Right hindlimb (tissue), 1 donor: ENCODE results near the gene ACSS1.

ENCODE experiments used
- DNase-seq: peaks from one replicate; pipeline ENCODE4 v3.0.0-alpha.2; 2018

Gene ACSS1

DNA sequence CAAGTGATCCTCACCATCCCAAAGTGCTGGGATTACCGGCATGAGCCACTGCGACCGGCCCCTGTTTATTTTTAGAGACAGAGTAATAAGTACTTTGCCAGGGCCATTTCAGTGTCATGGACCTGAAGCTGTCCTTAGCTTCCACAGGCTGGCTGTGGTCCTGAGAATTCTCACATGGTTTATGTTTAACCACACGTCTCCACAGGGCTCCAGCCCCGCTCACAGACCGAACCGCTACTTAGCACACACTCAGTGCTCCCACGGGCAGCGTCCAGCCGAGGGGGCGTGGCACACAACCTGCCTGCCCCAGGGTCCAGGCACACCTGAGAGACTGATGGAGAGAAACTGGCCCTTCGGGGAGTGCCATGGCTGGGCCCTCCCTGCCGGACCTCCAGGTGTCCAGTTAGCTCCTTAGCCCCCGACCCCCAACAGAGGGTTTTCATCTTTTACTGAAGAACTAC lies 11.7 kb downstream of the ACSS1 start:
- peak; percentile 17 for DNase-seq

DNA sequence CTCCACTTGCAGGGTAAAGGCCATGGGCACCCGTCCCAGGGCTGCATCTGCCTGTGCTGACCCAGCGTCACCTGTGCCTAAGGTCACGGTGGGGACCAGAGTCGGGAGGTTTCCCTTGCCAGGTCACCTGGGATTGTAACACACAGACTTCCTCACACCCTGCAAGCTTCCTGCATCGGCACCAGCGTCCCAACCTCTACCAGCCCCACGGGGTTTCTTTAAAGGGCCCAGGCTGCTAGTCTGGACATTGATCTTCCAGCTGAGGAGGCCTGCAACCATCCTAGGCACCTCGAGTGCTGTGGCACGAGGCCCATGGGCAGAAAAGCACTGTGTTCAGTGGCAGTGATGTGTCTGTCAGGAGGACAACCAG lies 12.6 kb downstream of the ACSS1 start:
- DNase-seq, result peak; percentile 11

DNA sequence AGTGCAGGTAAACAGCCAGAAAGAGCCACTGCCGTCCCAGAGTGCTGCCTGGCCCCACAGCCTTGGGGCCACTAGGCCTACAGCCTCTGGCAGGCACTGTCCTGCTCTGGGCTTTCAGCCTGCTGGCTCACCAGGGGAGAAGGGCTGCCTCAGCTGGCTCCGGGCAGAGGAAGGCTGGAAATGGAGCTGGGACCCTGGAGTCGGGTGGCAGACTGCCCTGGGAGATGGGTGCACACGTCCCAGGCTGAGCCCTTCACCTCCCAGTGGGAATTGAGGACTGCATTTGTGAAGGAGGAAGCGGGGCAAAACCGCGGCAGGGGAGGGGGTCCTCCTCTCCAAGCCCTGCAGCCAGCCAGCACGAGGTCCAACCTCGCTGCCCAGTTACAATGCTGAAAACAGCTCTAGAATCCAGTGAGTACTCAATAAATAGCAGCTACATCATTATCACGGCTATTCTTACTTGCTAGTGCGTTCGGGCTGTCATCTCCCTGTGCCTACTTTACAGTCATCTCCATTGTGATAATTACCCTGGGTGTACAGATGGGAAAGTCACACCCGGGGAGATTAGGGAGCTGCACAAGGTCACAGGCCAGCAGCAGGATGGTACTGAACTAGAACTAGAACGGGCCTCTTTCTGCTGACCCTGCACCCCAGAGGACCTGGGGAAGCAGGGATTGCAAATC lies 13.1 kb downstream of the ACSS1 start:
- DNase-seq, result no peak

DNA sequence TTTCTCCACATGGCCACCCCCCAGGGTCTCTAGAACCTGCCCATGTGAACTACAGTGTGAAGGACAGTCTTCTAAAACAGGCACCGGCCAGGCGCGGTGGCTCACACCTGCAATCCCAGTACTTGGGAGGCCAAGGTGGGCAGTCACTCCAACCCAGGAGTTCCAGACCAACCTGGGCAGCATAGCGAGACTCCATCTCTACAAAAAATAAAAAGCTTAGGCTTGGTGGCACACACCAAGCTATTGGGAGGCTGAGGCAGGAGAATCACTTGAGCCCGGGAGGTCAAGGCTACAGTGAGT lies 13.7 kb downstream of the ACSS1 start:
- DNase-seq, result peak; percentile 9

DNA sequence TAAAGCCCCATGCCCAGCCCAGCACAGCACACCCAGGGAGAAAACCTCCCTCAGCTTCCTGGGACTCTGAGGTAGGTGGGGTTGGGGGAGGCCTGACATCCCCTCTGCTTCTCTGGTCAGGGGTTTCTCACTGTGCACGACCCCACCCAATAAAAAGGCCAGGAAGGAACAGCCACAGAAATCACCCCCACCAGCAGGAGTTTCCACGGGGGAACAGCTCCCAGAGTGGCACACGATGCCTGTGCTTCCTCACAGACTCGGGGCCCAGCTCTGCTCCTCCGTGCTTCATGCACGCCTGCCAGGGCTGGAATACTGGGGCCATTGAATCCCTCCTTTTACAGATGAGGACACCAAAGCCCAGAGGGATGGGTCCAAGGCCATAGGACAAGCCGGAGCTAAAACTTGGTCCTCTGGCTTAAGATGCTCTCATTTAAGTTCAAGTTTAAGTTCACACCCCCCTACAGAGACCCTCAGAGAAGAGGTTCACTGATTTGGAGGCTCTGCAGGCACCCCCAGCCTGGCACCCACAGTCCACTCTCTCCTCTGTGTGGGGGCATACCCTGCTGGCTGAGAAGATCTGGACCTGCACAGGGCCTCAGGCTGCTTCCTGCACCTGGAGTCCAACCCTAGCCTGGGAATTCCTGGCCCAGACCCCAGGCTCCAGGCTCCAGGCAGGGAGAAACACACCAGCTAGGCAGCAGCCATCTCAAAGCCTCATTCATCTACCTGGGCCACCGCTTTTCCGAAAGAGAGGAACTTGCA lies 14.3 kb downstream of the ACSS1 start:
- no peak for DNase-seq

DNA sequence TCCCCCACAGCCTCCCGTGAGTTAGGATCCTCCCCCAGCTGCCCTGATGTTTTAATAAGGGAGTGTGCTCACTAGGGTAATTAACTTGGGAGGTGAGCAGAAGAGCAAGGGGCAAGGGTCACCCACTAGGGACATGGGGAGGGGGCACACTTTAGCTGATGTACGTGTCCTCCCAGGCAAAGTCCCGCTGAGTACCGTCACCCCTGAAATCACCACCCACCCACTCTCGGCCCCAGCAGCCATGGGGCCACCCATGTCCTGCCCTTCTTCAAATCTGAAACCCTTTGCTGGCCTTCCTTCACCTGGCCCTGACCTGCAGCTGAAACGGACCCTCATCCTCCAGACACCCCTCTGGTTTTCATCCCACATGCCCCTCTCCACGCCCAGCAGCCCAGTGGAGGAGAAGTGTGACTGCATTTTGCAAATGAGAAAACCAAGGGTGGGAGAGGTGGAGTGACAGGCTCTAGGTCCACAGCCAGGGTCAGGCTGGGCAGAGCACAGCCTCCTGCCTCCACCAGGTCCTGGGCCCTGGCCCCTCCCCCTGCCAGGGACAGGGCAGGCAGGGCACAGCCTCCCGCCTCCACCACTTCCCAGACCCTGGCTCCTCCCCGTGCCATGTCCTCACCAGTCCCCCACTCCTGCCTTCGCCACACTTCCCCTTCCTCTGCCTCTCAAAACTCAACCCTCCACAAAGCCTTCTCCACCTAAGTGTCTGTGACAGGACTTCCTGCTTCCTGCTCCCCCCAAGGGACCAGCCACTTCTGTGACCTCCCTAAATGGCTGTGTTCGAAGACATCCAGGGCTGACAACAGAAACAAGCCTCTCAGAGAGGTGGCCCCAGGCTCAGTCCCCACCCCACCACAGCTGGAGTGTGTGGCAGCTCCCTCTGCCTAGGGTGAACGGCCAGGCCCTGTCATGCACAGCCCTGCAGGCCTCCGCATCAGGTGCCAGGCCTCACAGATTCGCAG lies 15.1 kb downstream of the ACSS1 start:
- DNase-seq, result no peak

DNA sequence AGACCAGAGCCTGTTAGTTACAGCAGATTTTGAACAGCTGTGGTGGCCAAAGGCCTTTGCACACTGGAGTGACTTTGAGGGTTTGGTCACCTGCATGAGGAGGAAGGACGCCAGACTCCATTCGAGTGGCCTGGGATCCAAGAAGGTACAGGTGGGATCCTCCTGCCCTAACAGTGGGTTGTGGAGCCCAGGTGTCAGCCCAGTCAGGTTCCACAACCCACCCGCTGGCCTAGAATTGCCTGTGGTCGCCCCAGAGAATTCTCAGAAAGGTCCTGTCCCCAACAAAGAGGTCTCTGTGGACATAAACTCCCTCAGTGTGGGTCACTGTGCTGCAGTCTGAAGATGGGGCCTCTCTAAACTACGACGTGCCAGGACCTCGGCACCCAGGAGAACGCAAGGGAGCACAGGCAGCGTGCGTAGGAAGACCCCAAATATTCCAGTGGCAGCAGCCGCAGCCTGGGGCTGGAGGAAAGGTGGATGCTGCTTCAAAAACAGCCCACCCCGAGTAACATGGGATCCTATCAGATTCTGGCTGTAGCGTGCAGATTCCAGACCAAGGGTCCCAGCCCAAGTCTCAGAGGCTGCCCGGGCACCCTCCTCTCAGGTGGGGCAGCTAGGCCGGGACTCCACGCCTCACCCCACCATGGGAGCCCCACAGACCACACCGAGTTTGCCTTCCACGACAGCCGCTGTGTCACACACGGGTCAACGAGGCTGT lies 16.0 kb downstream of the ACSS1 start:
- DNase-seq, result no peak

DNA sequence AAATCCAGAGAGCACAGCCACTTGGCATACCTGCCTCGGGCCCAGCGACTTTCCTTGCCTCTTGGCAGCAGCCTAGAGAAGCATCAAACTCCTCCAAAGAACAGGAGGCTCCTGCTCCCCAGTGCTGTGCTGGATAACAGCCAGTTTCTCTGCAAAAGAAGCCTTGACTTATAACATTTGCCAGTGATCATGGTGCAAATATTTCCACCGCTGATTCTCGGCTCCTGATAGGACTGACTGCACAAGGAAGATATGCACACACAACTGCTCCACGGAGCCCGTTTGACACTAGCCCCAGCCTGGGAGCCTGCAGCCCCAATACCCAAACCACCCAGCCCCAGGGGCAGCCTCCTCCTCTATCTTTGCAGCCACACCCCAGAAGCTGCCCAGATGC lies 17.5 kb downstream of the ACSS1 start:
- DNase-seq, result peak; percentile 70

DNA sequence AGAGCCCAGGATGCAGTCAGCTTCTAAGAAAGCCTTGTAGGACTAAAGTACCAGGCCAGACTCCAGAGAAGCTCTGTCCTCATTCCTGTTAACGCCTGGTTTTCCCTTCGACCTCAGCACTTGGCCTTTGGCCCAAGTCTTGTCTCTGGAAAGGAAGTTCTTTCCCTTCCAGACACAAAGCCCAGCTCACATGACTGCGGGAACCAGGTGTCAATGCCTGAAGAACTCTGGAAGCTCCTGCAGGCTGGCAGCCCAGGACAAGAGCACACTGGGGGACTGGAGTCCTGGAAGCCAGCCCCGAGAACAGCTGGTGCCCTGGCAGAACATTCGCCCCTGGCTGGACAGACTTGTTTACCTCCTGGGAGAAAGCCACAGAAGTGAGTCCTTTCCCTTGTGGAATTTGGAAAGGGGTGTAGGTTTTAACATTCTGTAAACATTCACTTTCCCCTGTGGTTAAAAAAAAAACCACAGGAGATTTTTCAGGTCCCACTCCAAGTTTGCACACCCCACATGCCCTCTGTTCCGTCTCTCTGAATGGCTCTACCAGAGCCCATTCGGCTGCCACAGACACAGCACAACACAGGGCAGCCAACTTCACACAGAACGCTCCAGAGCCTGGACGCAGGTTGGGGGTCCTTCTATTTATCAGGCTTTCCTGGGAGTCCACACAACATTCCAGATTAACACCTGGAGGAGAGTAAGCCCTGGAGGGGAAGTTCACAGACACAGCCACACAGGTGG lies 18.1 kb downstream of the ACSS1 start:
- DNase-seq, result peak; percentile 89

DNA sequence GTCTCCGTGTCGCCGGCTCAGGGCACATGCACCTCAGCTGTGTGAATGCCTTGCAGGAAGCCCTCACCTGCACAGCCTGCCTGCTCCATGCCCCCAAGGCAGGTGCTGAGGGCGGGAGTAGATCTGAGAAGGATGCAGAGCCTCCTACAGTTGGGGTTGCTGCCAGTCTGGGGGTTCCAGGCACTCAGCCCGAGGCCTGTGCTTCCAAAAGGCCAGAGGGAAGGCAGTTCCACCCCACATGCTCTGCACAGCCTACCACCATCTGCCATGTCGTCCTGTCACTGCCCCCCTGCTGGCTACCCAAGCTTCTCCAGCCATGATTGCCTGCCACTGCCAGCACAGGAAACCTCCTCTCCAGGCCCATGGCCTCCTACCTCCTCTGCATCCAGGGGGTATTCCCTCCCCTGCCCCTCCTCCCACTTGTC lies 19.3 kb downstream of the ACSS1 start:
- no peak for DNase-seq

DNA sequence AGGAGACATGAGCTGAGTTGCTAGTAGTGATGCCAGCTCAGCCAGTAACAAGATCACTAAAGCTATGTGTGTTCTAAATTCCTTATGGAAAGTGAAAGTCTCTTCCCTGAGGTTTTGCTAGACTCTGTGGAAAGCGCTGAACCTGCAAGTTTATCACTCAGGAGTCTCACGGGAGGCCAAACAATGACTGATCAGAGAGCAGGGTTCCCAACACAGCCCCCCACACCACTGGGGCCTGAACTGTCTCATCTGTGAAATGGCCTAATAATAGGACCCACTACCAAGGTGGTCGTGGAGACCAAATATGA lies 19.9 kb downstream of the ACSS1 start:
- no peak for DNase-seq

DNA sequence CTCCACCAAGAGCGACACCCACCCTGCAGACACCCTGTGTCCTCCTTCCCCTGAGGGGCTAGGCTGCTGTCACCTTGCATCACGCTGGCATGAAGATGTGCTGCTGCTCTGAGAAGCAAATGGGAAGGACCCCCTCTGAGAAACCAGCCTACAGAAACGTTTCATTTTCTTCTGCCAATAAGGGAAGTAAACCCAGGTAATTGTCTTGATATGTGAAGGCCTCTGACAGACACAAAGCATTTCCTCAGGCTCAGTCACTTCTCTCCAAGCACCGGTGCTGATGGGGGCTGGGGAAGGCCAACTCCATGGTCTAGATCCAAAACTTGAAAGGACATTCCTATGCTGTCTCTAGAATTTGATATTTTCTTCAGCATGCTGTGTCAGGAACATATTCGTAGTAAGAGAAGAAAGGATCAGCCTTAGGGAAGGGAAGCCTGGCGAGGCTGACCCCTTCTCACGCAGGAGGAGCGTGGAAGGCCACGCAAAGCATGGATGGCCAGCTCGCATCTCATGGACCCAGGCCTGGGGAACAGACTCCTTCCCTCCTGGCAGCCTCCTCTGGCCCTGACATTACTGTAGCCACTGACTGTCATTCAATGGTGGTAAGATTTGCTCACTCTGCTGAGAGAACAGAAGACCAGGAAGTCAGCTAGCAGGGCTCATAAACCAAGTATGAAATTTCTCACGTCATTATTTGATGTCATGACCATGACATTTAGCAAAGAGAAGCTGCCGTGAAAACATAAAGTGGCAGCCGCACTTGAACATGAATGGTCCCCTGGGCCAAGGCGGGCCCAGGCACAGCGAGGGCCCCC lies 20.4 kb downstream of the ACSS1 start:
- no peak for DNase-seq

DNA sequence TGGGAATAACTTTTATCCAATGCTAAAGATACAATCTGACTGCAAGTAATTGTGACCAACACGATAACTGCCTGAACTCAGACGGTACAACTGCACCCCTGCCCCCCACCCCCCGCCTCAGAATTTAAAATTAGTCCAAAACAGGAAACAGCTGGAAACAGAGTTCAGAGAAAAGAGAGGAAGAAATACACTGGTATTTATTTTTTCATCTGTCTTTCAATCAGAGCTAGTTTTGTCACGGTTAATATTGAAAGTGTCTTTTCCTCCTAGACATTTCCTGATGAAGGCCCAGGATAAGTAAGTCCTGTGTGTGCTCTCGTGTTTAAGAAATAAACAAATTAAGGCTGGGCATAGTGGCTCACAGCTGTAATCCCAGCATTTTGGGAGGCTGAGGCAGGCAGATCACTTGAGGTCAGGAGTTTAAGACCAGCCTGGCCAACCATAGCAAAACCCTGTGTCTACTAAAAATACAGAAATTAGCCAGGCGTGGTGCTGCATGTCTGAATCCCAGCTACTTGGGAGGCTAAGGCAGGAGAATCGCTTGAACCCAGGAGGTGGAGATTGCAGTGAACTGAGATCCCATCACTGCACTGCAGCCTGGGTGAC lies 21.5 kb downstream of the ACSS1 start:
- DNase-seq, result no peak

DNA sequence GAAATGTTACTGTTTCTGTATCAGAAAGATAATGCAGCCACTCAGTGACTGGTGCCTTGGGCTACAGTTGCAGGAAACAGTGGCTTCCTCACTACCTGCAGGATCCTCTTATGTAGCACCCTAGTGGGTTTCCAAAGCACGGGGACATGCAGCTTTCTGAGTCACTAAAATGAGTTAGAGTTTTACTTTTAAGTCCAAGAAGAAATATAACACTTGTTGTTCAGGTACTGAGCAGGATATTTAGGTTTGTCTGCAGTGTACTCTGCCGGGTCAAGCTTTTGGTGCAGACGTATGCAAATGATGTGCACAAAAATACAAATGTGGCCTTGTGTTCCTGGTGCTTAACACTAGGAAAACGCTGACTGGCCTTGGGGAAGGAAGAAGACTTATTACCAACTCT lies 22.0 kb downstream of the ACSS1 start:
- no peak for DNase-seq

DNA sequence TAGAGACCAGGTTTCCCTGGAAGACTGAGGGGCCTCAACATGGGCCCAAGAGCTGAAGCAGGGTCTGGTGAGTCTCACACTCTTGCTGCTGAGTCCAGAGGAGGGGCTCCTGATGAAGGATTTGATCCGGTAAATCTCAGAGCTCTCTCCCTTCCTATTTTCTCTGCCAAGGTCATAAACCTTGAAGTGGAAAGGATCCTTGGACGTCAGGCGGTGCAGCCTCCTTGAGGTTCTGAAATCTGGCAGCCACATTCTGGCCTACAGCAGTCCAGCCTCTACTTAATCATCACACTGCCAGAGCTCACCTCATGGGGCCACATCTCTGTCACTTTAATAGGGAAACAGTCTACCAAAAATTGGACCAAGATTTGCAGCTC lies 24.0 kb downstream of the ACSS1 start:
- DNase-seq, result no peak

DNA sequence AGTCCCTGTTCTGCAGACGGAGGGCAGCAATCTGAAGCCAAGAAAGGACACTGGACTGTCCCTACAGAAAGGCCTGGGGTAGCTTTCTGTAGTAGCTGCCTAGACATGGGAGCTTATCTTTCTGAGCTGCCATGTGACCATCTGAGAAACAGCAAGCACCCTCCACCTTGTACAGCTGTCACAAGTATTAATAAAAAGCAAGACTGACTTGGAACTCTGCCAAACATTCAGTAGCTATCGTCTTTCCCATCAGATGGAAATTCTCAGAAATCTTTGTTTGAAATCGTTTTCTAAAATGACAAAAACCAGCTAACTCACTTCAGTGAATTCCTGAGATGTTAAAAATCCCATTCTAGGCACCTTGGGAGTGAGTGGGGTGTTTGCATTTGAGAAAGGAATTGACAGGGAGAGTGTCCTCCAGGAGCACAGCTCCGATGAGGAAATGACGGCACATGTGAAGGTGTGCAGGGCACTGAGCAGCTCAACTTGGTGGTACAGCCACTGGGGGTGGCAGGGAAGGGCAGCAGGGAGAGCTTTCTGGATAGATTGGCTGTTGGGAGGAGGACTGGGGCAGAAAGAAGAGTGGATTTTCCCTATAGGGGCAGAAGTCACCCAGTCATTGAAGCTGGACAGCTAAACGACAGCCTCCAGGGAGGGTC lies 24.5 kb downstream of the ACSS1 start:
- DNase-seq, result no peak

DNA sequence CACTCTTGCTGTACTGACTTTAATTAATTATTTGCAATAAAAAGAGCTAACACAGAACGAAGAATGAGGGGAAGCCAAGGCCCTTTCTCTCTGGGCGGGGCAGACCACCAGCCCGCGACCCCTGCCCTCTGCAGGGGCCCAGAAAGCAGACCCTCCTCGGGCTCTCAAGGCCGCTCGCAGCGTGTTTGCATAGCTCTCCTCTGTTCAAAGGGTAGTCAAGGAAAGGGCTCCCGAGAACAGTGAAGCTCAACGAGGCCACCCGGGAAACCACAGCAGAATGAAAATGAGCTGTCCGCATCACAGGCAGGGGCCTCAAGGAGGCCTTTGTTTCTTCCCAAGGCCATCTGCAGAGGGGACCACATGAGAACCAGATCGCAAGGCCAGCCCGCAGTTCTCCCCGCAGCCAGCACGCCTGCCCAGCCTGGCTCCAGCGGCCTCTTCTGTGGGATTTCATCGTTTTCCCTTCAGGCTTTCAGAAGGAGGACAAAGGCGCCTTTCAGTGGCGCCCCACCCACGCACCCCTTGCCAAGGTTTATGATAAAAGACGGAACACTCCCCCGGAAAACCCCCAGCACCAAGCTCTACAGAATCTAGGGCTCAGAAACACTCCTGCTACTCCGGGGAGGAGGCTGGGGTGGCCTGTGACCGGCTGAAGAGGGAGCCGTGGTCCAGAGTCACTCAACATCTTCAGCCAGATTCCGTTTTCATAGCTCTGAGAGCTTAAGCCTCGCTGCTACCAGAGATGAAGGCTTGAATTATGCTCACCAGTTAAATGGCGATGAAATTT lies 25.3 kb downstream of the ACSS1 start:
- DNase-seq, result peak; percentile 73

DNA sequence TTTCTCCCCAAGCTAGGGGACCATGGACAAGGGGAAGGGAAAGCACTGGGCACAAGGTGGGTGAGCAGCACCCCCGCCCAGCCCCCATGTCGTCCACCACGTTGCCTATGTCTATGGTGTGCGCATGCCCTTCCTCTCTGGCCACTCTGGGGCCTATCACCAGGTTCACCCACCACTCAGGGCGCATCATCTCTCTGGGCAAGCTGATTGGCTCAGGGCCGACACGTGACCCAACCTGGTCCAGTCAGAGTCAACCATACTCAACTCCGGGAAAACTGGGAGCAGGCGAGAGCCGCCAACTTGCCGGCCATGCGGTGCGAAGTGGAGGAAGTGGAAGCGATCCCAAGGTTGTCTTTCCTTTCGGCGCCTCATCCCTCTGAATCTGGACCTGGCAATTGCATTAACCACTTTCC lies 25.9 kb downstream of the ACSS1 start:
- DNase-seq, result no peak

DNA sequence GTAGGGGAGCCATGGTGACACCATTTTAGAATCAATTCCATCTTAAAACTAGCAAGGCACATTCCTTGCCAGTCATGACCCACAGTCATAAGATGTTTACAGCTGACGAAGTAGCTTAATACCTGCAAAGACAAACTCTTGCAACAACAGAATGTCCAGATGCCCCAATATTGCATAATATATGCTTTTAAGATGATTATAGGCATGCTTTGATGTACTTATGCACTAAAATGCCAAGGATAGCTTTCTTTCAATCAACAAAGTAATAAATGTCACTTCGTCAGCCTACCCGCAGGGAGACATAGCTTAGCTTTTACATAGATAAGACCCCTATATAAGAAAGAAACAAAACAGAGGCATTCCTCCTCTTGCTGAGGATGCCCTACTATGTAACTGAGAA lies 26.7 kb downstream of the ACSS1 start:
- no peak for DNase-seq
